Measurements from ENCODE around the gene LSAMP. TPM values are rescaled to one million over a fixed set of nuclear protein-coding genes. Genes with fewer than 3 reads are reported as not detected.

LSAMP gene
- polyA plus RNA-seq, 1 donor = 7.6 TPM

DNA sequence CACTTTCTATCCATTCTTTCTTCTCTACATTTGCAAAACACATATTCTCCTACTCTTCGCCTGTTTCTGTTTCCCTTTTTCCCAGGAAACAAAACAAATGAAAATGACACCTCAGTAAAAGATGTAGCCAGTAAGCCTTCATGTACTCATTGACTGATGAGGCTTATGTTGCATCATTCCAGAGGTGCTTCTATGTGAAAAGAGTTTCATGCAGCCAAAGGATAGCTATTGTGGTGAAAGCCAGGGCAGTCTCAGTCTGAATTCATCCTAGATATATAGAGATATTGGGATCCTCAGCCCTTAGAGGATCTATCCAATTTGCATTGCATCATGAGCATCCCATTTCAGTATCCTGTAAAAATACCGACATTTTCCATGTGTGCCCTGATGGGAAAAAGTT lies 554.7 kb downstream of the LSAMP start:
- H3K4me3 ChIP-seq (ENCODE audit: low read length) = no peak overlapping the region
- H3K4me1 ChIP-seq (ENCODE audit: control insufficient read depth, insufficient read depth, low read length) = no peaks in the 10 kb centered on the region
- no peaks in the 10 kb centered on the region for H3K36me3 ChIP-seq (ENCODE audit: control insufficient read depth, insufficient read depth, low read length)
- no peaks in the 10 kb centered on the region for H3K9me3 ChIP-seq (ENCODE audit: control insufficient read depth, low read depth, low read length)
- no peaks in the 10 kb centered on the region for H3K27me3 ChIP-seq (ENCODE audit: control insufficient read depth, insufficient read depth, low read length)
- no peak for DNase-seq
- H3K27ac ChIP-seq (ENCODE audit: low read length) = no peak overlapping the region
- WGBS (ENCODE audit: insufficient coverage, low lambda C conversion rate) = no CpG with 5 or more reads among the region's 2 CpGs

DNA sequence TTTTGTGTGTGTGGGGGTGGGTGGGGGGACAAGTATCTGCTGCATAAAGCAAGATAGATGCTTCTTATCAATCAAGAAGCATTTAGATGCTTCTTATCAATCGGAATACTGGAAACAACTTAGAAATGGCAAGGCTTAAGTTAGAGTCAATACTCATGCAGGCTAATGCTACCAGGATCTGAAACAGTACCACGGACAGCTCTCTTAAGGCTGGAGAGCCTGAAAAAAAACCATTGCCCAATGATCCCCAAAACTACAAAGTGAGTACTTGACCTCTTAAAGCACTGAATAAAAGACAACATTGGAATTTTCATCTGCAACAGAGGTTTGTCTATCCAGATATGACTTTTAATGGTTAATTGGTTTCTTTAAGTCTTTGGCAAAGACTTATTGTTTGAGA lies 559.7 kb downstream of the LSAMP start:
- WGBS (ENCODE audit: insufficient coverage, low lambda C conversion rate) = 20% methylated on average over 1 of the region's 2 CpGs
- Histone ChIP-seq H3K27me3 (ENCODE audit: control insufficient read depth, insufficient read depth, low read length) (no peaks in the 10 kb centered on the region), H3K4me1 (ENCODE audit: control insufficient read depth, insufficient read depth, low read length) (no peaks in the 10 kb centered on the region), H3K27ac (ENCODE audit: low read length) (no peak overlapping the region), H3K4me3 (ENCODE audit: low read length) (no peak overlapping the region), H3K9me3 (ENCODE audit: control insufficient read depth, low read depth, low read length) (no peaks in the 10 kb centered on the region), H3K36me3 (ENCODE audit: control insufficient read depth, insufficient read depth, low read length) (no peaks in the 10 kb centered on the region)
- DNase-seq = no peak

DNA sequence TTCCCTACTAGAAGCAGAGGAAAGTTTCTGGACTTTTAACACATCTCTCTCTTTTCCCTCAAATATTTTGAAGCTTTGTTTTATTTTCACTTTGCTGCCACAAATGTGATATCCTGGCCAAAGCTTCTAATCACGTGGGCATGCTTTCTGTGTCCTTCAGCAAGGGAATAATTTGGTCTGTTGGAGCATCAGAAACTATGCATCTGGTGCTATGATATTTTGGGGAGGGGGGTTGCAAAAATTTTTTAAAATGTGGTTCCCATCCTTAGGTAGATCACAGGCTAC lies 567.7 kb downstream of the LSAMP start:
- no peaks in the 10 kb centered on the region for H3K27me3 ChIP-seq (ENCODE audit: control insufficient read depth, insufficient read depth, low read length)
- WGBS (ENCODE audit: insufficient coverage, low lambda C conversion rate) = 33% methylated on average over 1 of the region's 1 CpG
- no peaks in the 10 kb centered on the region for H3K36me3 ChIP-seq (ENCODE audit: control insufficient read depth, insufficient read depth, low read length)
- H3K4me1 ChIP-seq (ENCODE audit: control insufficient read depth, insufficient read depth, low read length) = no peaks in the 10 kb centered on the region
- DNase-seq = no peak
- H3K27ac ChIP-seq (ENCODE audit: low read length) = no peak overlapping the region
- no peak overlapping the region for H3K4me3 ChIP-seq (ENCODE audit: low read length)
- no peaks in the 10 kb centered on the region for H3K9me3 ChIP-seq (ENCODE audit: control insufficient read depth, low read depth, low read length)

DNA sequence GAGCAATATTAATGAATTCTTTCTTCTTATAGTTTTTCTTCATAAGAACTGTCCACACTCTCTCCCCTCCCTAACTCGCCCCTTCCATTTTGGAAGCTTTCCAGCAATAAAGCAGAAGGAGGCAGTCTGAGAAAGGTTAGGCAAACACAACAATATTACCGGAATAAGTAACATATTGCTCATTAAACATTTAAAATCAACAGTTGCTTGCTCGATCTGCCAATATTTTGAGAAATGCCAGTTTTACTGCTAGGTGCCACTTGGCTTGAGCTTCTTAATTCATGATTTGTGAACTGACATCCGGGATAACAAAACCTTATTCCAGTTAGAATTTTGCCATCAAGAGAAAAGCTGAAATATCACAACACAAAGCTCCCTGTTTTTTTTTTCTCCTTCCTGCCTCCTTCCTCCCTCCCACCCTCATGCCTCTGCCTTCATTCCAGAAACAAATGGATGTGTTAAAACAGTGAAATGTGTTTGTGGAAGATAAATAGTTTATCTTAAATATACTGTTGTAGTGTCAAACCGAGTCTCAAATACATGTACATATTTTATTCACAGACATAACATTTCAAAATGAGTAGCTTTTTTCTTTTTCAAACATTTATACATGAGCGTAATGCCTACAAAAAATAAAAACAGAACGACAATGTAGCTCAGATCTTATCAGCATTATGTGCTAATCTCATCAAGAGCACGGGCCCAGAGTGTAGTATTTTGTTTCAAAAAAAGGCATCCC lies 568.2 kb downstream of the LSAMP start:
- 43% methylated on average over 2 of the region's 8 CpGs for WGBS (ENCODE audit: insufficient coverage, low lambda C conversion rate)
- H3K27ac ChIP-seq (ENCODE audit: low read length) = no peak overlapping the region
- H3K4me1 ChIP-seq (ENCODE audit: control insufficient read depth, insufficient read depth, low read length) = no peaks in the 10 kb centered on the region
- no peaks in the 10 kb centered on the region for H3K27me3 ChIP-seq (ENCODE audit: control insufficient read depth, insufficient read depth, low read length)
- no peak overlapping the region for H3K4me3 ChIP-seq (ENCODE audit: low read length)
- DNase-seq = no peak
- H3K9me3 ChIP-seq (ENCODE audit: control insufficient read depth, low read depth, low read length) = no peaks in the 10 kb centered on the region
- H3K36me3 ChIP-seq (ENCODE audit: control insufficient read depth, insufficient read depth, low read length) = no peaks in the 10 kb centered on the region

DNA sequence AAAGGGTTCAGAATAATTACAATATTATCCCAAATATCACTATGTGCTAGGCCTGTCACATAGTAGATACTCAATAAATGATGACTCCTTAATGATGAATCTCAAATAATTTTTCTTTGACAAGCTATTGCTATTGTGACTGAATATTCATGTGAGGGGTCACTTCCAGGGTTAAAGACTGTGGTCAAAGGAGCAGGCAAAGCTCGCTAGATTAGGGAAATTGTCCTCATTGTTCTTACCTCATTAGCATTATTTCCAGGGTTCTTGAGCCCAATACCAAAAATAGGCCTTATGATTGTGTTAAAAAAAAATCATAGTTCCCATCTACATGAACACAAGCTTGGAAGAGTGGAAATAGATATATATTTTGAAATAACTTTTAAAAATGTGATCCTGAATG lies 569.8 kb downstream of the LSAMP start:
- Histone ChIP-seq H3K36me3 (ENCODE audit: control insufficient read depth, insufficient read depth, low read length) (no peaks in the 10 kb centered on the region), H3K27ac (ENCODE audit: low read length) (no peak overlapping the region), H3K27me3 (ENCODE audit: control insufficient read depth, insufficient read depth, low read length) (no peaks in the 10 kb centered on the region), H3K9me3 (ENCODE audit: control insufficient read depth, low read depth, low read length) (no peaks in the 10 kb centered on the region), H3K4me1 (ENCODE audit: control insufficient read depth, insufficient read depth, low read length) (no peaks in the 10 kb centered on the region), H3K4me3 (ENCODE audit: low read length) (no peak overlapping the region)
- DNase-seq = no peak
- WGBS (ENCODE audit: insufficient coverage, low lambda C conversion rate) = no CpG with 5 or more reads among the region's 1 CpG

DNA sequence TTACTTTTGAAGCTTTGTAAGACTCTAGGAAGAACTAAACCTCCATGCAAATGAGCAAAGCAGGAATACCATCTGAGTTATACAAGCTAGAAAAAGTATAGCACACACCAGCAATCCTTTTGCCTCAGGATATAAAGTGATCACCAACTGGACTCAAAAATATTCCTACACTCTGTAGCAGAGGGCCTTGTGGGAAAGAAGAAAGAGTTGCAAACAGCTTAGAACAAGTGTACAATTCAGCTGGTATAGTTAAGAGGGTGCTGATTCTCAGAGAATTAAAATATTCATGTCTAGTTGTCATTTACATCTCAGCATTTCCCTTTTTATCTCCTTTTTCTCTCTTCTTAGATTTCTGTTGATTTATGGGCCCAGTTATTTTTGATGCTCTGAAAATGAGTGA lies 573.6 kb downstream of the LSAMP start:
- no peaks in the 10 kb centered on the region for H3K36me3 ChIP-seq (ENCODE audit: control insufficient read depth, insufficient read depth, low read length)
- H3K9me3 ChIP-seq (ENCODE audit: control insufficient read depth, low read depth, low read length) = no peaks in the 10 kb centered on the region
- H3K27ac ChIP-seq (ENCODE audit: low read length) = no peak overlapping the region
- no peak overlapping the region for H3K4me3 ChIP-seq (ENCODE audit: low read length)
- no peak for DNase-seq
- no peaks in the 10 kb centered on the region for H3K4me1 ChIP-seq (ENCODE audit: control insufficient read depth, insufficient read depth, low read length)
- H3K27me3 ChIP-seq (ENCODE audit: control insufficient read depth, insufficient read depth, low read length) = no peaks in the 10 kb centered on the region

DNA sequence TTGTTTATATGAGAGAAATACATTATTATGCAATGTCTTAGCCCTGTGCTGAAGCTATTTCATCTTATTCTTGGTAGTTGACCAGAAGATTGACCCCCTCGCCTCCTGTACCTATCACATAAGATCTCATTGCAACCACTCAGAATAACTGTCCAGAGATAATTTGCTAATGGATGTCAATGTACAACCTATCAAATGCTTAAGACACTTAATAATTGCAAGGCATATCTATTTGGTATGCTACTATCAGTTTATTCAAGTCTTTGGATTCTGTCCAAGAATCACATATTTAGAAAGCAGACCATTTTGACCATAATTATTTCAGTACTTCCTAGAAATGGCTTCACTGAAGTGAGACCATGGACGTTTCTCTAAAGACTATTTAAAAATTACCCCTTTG lies 580.4 kb downstream of the LSAMP start:
- no peak overlapping the region for H3K4me3 ChIP-seq (ENCODE audit: low read length)
- H3K9me3 ChIP-seq (ENCODE audit: control insufficient read depth, low read depth, low read length) = no peaks in the 10 kb centered on the region
- H3K4me1 ChIP-seq (ENCODE audit: control insufficient read depth, insufficient read depth, low read length) = no peaks in the 10 kb centered on the region
- WGBS (ENCODE audit: insufficient coverage, low lambda C conversion rate) = 82% methylated on average over 1 of the region's 2 CpGs
- no peaks in the 10 kb centered on the region for H3K27me3 ChIP-seq (ENCODE audit: control insufficient read depth, insufficient read depth, low read length)
- no peak for DNase-seq
- H3K36me3 ChIP-seq (ENCODE audit: control insufficient read depth, insufficient read depth, low read length) = no peaks in the 10 kb centered on the region
- H3K27ac ChIP-seq (ENCODE audit: low read length) = no peak overlapping the region

DNA sequence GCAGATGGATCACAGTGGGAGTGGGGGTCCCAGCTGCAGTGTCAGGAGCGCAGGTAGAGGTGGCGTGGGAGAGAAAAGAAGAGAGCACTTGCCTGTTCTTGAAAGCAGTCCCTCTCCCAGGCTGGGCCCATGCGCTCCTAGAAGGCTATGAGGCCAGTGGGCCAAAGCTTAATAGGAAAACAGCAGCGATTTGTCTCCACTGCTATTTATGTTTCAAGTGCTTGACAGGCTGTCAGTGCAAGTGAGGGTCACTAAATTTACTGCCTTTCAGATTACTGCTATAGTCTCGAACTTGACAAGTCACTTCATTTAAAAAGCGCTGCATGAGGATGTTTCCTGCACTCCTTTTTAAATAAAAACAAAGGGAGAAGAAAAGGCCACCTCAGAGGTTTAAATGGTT lies 582.4 kb downstream of the LSAMP start:
- Histone ChIP-seq H3K36me3 (ENCODE audit: control insufficient read depth, insufficient read depth, low read length) (no peaks in the 10 kb centered on the region), H3K9me3 (ENCODE audit: control insufficient read depth, low read depth, low read length) (no peaks in the 10 kb centered on the region), H3K4me3 (ENCODE audit: low read length) (no peak overlapping the region), H3K4me1 (ENCODE audit: control insufficient read depth, insufficient read depth, low read length) (no peaks in the 10 kb centered on the region), H3K27ac (ENCODE audit: low read length) (no peak overlapping the region), H3K27me3 (ENCODE audit: control insufficient read depth, insufficient read depth, low read length) (no peaks in the 10 kb centered on the region)
- DNase-seq = no peak
- WGBS (ENCODE audit: insufficient coverage, low lambda C conversion rate) = no CpG with 5 or more reads among the region's 6 CpGs

DNA sequence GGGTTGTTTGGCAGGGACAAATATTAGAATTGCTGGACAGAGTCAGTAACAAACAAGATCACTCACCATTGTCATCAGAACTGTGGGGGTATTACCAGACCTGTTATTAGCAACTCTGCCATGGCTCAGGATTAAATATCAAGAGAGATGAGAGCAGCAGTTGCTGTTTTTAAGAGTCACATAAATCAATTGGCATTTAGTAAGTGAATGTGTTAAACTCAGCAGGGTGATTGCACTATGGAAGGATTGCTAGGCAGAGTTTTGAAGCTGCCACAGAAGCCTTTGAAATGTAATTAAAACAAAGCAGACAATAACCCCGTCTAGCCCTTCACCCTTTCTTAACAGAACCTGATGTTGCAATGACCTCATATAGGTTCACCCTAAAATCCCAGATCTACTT lies 583.2 kb downstream of the LSAMP start:
- Histone ChIP-seq H3K4me3 (ENCODE audit: low read length) (no peak overlapping the region), H3K27ac (ENCODE audit: low read length) (no peak overlapping the region), H3K27me3 (ENCODE audit: control insufficient read depth, insufficient read depth, low read length) (no peaks in the 10 kb centered on the region), H3K9me3 (ENCODE audit: control insufficient read depth, low read depth, low read length) (no peaks in the 10 kb centered on the region), H3K36me3 (ENCODE audit: control insufficient read depth, insufficient read depth, low read length) (no peaks in the 10 kb centered on the region), H3K4me1 (ENCODE audit: control insufficient read depth, insufficient read depth, low read length) (no peaks in the 10 kb centered on the region)
- WGBS (ENCODE audit: insufficient coverage, low lambda C conversion rate) = no CpG with 5 or more reads among the region's 1 CpG
- DNase-seq = no peak

DNA sequence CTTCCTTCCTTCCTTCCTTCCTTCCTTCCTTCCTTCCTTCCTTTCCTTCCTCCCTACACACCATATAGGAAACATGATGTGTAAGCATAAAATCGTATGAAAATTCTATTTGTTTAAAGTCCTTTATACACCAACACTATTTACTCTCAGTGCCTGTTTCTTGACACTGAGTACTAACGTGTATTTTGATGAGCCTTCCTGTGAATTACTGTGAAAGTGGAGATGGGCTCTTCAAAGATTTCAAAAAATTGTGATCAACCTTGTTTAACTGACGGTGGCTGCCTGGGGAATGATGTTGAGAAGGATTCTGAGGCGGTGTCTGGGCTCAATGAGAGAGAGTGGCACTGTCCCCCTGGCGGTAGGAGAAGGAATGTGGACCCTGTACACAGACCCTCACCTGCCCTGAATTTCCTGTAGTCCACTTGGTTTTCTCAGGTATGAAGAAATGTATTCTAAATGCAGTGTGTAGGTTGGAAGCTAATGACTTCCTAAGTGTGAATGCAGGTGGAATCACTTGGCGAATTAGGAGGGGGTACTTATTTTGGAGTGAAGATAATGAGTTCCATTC lies 584.0 kb downstream of the LSAMP start:
- no CpG with 5 or more reads among the region's 6 CpGs for WGBS (ENCODE audit: insufficient coverage, low lambda C conversion rate)
- Histone ChIP-seq H3K4me1 (ENCODE audit: control insufficient read depth, insufficient read depth, low read length) (no peaks in the 10 kb centered on the region), H3K27ac (ENCODE audit: low read length) (no peak overlapping the region), H3K27me3 (ENCODE audit: control insufficient read depth, insufficient read depth, low read length) (no peaks in the 10 kb centered on the region), H3K9me3 (ENCODE audit: control insufficient read depth, low read depth, low read length) (no peaks in the 10 kb centered on the region), H3K4me3 (ENCODE audit: low read length) (no peak overlapping the region), H3K36me3 (ENCODE audit: control insufficient read depth, insufficient read depth, low read length) (no peaks in the 10 kb centered on the region)
- no peak for DNase-seq

DNA sequence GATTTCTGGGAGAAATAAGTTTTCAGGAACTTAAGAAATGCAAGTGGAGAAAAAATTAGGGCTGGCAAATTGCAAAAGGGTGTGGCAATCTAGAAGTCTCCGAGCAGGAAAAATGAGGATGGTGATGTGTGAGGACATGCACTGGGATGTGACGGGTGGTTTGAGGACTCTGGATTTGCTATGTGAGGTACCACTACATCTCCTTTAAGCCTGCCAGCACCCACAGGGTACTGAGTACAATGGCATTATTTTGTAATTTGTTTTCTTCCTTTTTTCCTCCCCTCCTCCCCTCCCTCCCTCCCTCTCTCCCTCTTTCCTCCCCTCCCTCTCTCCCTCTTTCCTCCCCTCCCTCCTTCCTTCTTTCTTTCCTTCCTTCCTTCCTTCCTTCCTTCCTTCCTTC lies 584.5 kb downstream of the LSAMP start:
- 100% methylated on average over 1 of the region's 2 CpGs for WGBS (ENCODE audit: insufficient coverage, low lambda C conversion rate)
- H3K4me1 ChIP-seq (ENCODE audit: control insufficient read depth, insufficient read depth, low read length) = no peaks in the 10 kb centered on the region

More for the DNA sequence above, 584.5 kb downstream of the LSAMP start:
- H3K9me3 ChIP-seq (ENCODE audit: control insufficient read depth, low read depth, low read length) = no peaks in the 10 kb centered on the region
- H3K27me3 ChIP-seq (ENCODE audit: control insufficient read depth, insufficient read depth, low read length) = no peaks in the 10 kb centered on the region
- DNase-seq = no peak
- no peak overlapping the region for H3K27ac ChIP-seq (ENCODE audit: low read length)
- no peak overlapping the region for H3K4me3 ChIP-seq (ENCODE audit: low read length)
- H3K36me3 ChIP-seq (ENCODE audit: control insufficient read depth, insufficient read depth, low read length) = no peaks in the 10 kb centered on the region
